GM19395 (cell line): ENCODE measurements around the gene BEST1.
"Not testable (repeated sequence)": the region's sequence is repeated elsewhere in the genome, so short reads cannot be mapped to it uniquely, and the experiment has no call there.

ENCODE experiments used
- ATAC-seq: cut with Tn5 transposase; IDR thresholded peaks from one replicate; pipeline ENCODE4 v1.9.1; 2021; ENCODE audit warnings: mild to moderate bottlenecking, moderate library complexity; ENCODE audit not compliant: unreplicated experiment

The BEST1 gene

GRCh38 chr11:61976420-61976800 lies 26.3 kb downstream of the BEST1 start:
- no peak for ATAC-seq

DNA sequence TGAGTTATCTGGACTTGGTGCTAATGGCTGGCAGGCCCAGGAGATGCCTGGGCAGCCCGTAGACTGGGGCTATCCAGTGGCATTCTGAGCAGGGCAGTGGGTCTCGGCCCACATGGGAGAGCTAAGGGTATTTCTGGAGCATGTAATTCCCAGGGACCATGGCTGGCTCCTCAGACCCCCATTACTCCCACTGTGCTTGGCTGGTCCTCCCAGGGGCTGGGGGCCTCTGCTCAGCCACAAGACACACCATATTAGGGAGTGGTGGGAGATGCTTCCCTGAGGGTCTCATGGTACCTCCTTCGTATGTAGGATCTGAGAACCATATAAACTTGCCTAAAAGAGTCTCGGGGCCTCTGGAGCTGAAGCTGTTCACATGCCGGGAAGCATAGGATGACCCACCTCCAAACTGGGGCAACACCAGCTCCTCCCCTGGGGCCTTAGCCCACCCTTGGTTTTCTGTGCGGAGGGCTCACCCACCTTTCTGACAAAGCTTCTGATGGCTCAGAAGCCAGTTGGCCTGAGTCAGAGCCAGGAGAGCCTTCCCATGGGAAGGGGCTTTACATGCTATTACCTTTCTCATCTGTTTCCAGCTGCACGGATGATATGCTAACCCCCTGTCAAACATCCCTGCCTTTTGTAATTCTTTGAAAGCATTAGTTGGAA lies 26.8 kb downstream of the BEST1 start:
- ATAC-seq: no peak

GRCh38 chr11:61978703-61979661 lies 28.8 kb downstream of the BEST1 start:
- no peak for ATAC-seq

- ATAC-seq: no peak
Observed at GRCh38 chr11:61980783-61981541, 30.8 kb downstream of the BEST1 start.

DNA sequence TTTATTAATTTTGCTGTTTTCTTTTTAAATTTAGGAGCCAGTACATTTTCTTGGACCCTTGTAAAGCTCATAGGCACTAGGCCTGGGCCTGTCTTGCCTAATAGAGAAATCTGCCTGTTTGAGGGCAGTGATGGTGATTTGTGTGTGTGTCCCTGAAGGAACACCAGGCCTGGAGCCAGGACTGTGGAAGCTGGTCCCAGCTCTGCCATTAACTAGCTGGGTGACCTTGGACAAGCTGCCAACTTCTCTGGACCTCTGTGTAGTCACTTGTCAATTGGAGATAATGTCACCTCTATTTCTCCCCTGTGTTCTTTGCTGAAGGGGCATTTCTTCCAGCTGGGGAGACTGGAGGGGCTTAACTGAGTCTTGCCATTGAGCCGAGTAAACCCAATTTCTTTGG lies 33.3 kb downstream of the BEST1 start:
- no peak for ATAC-seq

GRCh38 chr11:61985869-61986268 lies 35.7 kb downstream of the BEST1 start:
- ATAC-seq: no peak

DNA sequence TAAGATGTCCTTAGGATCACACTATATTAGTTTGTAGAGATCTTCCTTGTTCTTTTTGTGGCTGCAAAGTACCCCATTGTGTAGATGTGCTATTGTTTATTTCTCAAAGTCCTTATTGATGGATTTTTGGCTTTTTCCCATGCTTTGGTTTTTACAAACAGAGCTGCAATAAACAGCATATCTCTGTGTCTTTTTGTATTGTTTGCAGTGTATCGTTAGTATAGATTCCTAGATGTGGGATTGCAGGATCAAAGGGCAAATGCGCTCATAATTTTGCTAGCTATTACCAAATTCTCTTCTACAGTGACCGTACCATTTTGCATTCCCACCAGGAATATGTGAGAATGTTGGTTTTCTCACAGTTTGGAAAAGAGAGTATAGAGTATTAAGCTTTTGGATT lies 44.8 kb downstream of the BEST1 start:
- ATAC-seq: no peak

DNA sequence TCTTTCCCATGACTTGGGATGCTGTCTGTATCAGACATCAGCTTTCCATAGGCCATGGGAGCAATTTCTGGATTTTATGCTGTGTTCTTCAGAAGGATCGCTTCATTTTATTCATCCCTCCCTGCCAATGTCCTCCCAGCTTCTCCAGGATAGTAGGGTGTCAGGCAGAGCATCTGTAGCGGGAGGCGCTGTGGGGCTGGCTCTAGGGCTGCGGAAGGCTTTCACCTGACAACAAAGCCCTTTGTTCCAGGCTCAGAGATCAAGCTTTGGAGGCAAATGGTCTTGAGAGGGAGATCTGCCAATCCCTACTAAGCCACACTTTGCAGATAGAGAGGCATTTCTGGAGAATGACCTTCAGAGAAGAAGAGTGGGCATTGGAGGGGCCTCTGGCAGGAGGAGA lies 46.8 kb downstream of the BEST1 start:
- no peak for ATAC-seq

DNA sequence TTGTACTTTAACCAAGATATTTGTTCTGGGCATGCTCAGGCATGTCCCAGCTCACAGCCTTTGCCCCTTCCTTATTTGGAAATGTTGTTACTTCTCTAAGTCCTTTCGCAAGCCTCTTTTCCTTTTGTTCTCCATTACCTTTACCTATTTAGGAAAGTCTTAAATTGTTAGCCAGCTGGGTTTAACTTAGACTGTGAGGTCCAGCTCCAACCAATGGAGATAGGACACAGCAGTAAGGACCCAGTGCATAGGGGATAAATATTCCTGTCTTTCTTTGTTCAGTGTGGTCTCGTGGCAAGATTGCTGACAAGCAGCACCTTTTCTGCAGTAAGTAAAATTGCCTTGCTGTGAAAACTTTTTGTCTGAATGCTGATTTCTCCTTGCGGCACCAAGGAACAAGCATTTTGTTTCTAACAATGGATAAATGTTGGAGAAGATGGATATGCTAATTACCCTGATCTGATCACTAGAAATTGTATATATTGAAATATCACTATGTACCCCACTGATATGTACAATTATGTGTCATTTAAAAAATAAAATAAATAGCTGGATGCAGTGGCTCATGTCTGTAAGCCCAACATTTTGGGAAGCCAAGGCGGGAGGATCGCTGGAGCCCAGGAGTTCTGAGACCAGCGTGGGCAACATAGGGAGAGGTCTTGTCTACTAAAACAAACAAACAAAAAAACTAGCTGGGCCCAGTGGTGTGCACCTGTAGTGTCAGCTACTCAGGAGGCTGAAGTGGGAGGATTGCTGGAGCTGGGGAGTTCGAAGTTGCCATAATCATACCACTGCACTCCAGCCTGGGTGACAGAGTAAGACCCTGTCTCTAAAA lies 49.2 kb downstream of the BEST1 start:
- ATAC-seq: no peak

DNA sequence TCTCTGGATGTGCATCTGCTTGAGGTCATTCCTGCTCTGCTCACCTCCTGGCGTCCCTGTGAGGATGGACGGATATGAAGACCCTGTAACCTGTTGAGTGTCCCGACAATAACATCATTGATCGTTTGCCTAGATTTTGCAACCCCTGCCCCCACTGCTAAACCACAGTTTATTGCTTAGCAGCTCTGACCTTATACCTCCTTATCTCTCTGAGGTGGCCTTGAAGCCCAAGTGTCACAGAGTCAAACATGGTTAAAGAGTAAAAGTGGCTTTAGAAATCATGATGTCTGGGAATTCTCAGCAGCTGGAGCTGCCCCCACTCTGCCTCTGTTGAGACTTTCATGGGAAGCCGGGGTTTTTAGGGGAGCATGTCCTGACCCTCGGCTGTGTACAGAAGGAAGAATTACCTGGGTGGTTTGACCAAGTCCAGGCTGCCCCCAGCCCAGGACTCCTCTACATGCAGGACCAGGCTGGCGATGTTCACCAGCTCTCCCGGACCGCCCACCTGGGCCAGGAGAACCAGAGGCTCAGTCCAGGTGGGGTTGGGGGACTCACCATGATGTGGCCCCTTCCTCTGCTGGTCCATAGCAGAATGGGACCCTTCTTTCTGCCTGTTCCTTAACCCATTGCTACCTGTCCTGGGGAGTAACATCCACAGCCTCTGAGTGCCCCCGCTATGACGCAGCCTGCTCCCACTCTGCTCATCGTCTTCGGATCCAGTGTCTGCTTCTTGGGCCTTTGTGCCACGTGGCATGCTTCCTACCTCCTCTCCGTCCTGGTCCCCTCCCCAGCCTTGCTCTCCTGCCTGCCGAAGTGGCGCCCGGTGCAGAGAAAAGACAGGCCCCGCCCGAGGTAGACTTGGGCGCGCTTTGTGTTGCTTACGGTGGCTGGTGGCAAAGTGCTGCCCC lies 50.6 kb downstream of the BEST1 start:
- no peak for ATAC-seq

DNA sequence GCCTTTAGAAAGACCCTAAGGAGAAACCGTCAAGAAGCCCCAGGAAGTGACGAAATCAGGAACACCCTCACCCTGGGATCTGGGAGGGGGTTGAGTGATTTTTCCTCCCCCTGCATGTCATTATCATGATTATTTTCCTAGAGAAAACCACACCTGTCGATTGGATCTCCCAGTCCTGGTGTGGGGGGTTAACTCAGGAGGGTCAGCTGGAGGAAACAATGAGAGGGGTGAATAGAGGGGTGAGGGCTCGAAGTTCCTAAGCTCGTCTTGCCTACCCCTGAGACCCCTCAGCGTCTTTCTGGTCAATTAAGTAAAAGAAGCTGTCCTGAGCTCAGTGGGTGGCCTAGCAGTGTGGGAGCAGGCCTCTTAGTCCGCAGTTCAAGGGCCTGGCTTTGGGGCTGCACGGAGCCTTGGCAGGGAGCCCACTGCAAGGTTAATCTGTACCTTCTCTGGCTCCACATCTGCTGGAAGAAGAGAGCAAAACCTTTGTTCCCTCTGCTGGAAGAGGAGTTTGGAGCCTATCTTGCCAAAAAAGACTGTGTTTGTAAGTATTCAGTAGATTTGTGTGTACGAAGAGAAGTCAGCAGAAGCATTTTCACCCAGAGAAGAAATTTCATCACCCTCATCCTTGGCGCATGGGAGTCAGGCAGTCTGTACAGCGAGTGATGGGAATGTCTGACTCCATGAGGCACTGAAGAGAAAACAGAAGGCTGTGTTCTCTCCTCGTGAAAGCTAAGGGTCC lies 51.5 kb downstream of the BEST1 start:
- no peak for ATAC-seq

- not testable (repeated sequence) for ATAC-seq
Observed at GRCh38 chr11:62002283-62002682, 52.1 kb downstream of the BEST1 start.

GRCh38 chr11:62004473-62004872 lies 54.3 kb downstream of the BEST1 start:
- ATAC-seq: no peak

DNA sequence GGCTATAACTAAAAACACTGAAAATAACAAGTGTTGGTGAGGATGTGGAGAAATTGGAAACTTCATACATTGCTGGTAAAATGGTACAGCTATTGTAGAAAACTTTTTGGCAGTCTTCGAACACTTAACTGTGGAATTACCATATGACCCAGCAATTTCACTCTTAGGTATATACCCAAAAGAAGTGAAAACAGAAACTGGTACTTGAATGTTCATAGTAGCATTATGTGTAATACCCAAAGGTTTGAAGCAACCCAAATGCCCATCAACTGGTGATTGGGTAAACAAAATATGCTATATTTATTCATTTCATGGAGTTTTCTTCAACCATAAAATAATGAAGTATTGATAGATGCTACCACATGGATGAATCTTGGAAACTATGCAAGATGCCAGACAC lies 58.0 kb downstream of the BEST1 start:
- no peak for ATAC-seq

- ATAC-seq: no peak
Observed at GRCh38 chr11:62010935-62011528, 60.9 kb downstream of the BEST1 start.

GRCh38 chr11:62011881-62012280 lies 61.7 kb downstream of the BEST1 start:
- ATAC-seq: no peak

- no peak for ATAC-seq
Observed at GRCh38 chr11:62012451-62012831, 62.3 kb downstream of the BEST1 start.

- ATAC-seq: no peak
Observed at GRCh38 chr11:62012832-62013461, 62.8 kb downstream of the BEST1 start.
